ENCODE measurements around the gene LDLRAD2.
"Not testable (repeated sequence)": the region's sequence is repeated elsewhere in the genome, so short reads cannot be mapped to it uniquely, and the experiment has no call there.

LDLRAD2 gene, protein sequence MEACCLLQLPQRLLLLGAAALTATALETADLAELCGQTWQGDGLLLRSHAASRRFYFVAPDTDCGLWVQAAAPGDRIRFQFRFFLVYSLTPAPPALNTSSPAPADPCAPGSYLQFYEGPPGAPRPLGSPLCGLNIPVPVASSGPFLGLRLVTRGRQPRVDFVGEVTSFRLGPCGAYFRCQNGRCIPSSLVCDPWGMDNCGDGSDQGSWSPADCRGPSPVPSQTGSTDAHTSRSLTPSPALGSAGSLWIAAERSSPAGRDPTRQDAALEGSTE

DNA sequence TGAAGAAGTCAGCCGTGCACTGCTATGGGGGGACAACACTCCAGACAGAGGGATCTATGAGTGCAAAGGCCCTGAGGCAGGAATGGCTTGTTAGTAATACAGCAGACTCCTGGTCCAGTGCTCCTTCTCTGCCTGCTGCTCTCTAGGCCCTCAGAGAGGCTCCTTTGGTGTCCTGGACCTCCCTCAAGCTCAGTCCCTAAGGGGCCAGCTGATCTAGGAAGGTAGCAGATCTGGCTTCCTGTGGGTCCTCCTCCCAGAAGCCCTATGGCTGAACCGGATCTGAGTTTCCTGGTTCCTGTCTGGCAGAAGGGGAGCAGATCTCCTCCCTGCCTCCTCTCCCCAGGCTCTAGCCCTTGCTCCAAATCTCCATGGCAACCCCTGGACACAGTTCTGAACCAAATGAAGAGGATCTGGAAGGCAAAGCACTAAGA lies at the start of gene LDLRAD2:
TSS of gene LDLRAD2 (plus strand) at position 391 of the 431 bp plus-strand sequence. CDS start 187 bp downstream, outside the sequence.
- DNase-seq (ENCODE audit: low spot score), result no peak

DNA sequence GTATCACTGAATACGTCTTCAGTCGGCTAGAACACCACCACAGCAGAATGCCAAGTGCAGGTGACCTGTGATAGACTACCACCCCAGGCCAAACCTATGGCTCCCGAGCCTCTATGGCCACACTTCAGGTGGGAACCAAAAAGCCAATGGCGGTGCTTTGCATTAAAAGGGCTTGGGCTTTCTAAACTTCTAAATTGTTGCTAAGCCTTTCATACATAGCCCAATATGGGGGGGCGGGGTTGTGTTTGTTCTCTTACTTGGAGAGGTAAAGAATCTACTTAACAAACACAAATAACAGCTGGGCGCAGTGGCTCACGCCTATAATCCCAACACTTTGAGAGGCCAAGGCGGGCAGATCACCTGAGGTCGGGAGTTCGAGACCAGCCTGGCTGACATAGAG lies 48.8 kb upstream of the LDLRAD2 start:
- no peak for DNase-seq (ENCODE audit: low spot score)

DNA sequence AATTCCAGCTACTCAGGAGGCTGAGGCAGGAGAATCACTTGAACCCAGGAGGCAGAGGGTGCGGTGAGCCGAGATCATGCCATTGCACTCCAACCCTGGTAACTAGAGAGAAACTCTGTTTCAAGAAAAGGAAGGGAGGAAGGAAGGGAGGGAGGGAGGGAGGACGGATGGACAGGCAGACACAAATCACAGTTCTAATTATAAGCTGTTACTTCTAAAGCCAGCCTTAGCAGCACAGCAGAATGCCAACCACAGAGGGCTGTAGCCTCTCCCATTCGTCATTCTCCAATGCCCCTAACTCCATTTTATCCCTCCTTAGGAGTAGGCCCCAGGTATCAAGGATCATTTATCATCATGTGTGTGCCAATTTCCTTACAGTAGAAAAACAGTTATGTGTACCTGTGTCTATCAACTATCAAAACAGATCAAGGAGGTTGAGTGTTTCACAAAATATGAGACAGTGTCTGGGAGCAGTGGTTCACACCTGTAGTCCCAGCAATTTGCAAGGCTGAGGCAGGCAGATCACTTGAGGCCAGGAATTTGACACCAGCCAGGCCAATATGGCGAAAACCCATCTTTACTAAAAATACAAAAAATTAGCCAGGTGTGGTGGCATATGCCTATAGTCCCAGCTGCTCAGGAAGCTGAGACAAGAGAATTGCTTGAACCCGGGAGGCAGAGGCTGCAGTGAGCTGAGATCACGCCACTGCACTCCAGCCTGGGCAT lies 48.2 kb upstream of the LDLRAD2 start:
- DNase-seq (ENCODE audit: low spot score), result no peak

DNA sequence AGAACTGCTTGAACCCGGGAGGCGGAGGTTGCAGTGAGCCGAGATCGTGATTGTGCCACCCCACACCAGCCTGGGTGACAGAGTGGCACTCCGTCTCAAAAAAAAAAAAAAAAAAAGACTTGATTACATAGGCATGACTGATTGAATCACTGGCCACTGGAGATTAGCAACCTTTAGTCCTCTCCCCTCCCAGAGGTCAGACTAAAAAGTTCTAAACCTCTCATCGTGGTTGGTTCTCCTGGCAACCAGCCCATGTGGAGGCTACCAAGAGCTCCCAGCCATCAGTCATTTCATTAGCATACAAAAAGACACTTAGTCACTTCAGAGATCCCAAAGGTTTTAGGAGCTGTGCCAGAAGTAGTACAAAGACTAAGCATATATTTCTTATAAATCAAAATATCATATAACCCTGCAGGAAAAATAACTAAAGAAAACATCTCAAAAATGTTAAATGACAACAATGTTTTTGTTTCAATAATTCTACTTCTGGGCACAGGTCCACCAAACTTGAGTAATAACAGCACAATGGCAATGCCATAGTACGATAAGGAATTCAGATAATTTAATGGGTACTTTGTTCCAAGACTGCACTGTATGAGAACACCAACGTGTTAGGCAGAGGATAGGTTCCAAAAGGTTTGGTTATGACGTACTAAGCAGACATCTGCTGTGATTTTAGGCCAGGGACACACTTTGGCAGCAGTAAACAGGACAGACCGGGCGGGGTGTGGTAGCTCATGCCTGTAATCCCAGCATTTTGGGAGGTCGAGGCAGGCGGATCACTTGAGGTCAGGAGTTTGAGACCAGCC lies 47.2 kb upstream of the LDLRAD2 start:
- peak; percentile 56 for DNase-seq (ENCODE audit: low spot score)

DNA sequence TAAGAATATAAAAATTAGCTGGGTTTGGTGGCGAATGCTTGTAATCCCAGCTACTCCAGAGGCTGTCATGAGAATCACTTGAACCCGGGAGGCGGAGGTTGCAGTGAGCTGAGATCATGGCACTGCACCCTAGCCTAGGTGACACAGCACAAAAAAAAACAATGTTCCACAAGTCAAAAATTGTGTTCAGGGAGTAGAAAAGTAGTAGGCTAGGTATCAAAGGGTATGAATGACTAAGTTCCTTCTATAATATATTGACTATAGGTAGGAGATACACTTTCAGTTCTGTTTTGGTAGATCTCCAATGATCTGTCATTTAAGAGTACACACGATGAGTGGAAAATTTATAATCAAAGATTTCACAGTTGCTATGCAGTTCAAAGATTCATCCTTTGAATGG lies 45.9 kb upstream of the LDLRAD2 start:
- no peak for DNase-seq (ENCODE audit: low spot score)

DNA sequence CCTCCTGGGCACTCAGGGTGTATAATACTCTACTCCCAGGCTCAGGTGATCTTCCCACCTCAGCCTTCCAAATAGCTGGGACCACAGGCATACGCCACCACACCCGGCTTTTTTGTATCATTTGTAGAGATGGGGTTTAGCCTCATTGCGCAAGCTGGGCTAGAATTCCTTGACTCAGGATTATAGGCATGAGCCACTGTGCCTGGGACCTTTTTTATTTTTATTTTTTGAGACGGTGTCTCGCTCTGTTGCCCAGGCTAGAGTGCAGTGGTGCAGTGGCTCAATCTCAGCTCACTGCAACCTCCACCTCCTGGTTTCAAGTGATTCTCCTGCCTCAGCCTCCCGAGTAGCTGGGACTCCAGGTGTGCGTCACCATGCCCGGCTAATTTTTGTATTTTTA lies 45.0 kb upstream of the LDLRAD2 start:
- not testable (repeated sequence) for DNase-seq (ENCODE audit: low spot score)

DNA sequence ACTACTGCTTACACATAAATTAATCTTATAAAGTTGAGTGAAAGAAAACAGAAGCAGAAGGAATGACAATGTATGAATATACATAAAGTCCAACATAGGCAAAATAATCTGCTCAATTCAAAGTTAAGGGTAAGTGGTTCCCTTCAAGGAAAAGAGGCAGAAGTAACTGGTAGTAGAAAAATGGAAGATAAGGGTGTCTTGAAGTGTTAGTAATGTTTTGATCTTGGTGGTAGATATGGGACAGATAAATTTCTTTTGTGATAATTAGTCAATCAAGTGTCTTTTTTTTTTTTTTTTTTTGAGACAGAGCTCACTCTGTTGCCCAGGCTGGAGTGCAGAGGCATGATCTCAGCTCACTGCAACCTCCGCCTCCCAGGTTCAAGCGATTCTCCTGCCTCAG lies 41.9 kb upstream of the LDLRAD2 start:
- DNase-seq (ENCODE audit: low spot score), result no peak

DNA sequence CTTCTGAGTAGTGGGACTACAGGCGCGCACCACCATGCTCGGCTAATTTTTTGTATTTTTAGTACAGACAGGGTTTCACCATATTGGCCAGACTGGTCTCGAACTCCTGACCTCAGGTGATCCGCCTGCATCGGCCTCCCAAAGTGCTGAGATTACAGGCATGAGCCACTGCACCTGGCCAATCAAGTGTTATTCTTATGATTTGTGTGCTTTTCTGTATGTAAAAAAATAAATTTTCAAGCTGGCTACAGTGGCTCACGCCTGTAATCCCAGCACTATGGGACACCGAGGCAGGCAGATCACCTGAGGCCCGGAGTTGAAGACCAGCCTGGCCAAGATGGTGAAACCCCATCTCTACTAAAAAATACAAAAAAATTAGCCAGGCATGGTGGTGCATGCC lies 41.5 kb upstream of the LDLRAD2 start:
- DNase-seq (ENCODE audit: low spot score), result not testable (repeated sequence)

DNA sequence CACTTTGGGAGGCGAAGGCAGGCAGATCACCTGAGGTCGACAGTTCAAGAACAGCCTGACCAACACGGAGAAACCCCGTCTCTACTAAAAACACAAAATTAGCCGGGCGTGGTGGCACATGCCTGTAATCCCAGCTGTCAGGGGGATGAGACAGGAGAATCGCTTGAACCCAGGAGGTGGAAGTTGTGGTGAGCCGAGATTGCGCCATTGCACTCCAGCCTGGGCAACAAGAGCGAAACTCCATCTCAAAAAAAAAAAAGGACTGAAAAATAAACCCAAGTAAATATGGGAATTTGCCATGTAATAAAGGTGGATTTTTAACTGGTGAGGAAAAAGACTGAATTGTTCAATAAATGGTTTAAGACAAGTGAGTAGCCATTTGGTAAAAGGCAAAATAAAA lies 40.4 kb upstream of the LDLRAD2 start:
- not testable (repeated sequence) for DNase-seq (ENCODE audit: low spot score)

DNA sequence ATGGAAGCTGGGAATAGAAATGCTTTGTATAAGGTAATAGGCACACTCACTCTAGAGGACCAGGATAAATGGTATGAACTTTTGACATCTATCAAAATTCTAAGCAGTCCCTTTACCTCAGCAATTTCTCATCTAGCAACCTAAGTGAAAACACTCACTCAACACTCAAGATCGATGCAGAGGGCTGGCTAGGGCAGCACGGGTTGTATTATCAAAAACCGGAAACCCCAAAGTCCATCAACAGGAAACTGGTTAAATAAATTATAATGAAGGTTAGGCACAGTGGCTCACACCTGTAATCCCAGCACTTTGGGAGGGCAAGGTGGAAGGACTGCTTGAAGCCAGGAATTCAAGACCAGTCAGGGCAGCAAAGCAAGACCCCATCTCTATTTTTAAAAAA lies 38.5 kb upstream of the LDLRAD2 start:
- no peak for DNase-seq (ENCODE audit: low spot score)

DNA sequence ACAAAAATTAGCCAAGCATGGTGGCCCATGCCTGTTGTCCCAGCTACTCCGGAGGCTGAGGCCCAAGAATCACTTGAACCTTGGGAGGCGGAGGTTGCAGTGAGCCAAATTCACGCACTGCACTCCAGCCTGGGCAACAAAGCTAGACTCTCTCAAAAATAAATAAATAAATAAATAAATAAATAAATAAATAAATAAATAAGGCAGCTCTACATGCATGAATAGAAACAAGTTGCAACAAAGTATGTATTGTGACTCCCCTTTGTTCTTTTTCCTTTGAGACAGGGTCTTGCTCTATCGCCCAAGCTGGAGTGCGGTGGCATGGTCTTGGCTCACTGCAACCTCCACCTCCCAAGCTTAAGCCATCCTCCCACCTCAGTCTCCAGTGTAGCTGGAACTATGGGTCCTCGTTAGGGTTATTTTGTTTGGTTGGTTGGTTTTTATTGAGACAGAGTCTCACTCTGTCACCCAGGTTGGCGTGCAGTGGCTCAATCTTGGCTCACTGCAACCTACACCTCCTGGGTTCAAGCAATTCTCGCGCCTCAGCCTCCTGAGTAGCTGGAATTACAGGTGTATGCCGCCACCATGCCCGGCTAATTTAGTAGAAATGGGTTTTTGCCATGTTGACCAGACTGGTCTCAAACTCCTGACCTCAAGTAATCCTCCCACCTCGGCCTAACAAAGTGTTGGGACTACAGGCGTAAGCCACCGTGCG lies 37.1 kb upstream of the LDLRAD2 start:
- DNase-seq (ENCODE audit: low spot score), result no peak

DNA sequence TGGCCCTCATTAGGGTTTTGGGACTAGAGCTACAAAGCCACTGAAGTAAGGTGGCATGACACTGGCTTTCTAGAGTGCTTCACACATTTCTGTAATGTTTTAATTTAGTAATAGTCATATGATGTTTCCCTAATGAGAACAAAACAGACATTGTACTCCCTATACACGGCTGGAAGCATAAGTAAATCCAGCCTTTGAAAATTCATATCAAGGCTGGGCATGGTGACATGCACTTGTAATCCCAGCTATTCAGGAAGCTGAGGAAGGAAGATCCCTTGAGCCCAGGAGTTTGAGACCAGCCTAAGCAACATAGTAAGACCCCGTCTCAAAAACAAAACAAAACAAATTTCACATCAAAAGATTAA lies 36.5 kb upstream of the LDLRAD2 start:
- DNase-seq (ENCODE audit: low spot score), result no peak

DNA sequence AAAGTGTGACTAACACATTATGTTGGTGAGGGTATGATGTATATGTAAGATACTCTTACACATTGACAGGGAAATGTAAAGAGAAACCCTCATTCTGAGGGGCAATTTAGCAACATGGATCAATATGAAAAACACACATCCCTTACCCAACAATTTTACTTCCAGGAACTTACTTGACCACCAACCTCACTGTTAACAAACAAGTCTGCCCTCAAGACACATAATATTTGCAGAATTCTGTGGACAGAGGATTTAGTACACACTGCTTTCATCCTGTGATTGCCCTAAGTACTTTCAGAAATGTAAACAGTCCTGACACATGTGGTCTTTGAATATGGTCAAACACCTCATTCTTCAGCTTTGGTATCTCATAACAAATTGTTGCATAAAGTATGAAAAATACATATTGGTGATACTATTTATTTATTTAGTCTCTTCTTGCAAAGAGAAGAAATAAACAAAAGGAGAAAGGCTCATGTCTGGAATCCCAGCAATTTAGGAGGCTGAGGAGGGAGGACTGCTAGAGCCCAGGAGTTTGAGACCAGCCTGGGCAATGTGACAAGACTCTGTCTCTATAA lies 36.0 kb upstream of the LDLRAD2 start:
- no peak for DNase-seq (ENCODE audit: low spot score)

DNA sequence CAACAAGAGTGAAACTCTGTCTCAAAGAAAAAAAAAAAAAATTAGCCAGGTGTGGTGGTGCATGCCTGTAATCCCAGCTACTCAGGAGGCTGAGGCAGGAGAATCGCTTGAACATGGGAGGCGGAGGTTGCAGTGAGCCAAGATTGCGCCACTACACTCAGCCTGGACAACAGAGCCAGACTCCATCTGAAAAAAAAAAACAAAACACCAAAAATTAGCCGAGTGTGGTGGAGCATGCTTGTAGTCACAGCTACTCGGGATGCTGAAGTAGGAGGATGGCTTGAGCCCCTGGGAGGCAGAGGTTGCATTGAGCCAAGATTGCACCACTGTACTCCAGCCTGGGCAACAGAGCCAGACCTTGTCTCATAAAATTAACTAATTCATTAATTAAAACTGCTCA lies 35.1 kb upstream of the LDLRAD2 start:
- not testable (repeated sequence) for DNase-seq (ENCODE audit: low spot score)

DNA sequence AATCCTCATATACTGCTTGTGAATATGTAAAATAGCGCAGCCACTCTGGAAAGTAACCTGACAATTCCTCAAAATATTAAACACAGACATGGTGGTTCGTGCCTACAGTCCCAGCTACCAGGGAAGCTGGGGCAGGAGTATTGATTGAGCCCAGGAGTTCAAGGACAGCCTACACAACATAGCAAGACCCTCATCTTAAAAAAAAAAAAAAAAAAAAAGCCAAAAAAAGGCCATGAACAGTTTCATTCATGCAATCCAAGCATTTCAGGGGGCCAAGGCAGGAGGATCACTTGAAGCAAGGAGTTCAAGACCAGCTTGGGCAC lies 33.7 kb upstream of the LDLRAD2 start:
- DNase-seq (ENCODE audit: low spot score), result no peak

DNA sequence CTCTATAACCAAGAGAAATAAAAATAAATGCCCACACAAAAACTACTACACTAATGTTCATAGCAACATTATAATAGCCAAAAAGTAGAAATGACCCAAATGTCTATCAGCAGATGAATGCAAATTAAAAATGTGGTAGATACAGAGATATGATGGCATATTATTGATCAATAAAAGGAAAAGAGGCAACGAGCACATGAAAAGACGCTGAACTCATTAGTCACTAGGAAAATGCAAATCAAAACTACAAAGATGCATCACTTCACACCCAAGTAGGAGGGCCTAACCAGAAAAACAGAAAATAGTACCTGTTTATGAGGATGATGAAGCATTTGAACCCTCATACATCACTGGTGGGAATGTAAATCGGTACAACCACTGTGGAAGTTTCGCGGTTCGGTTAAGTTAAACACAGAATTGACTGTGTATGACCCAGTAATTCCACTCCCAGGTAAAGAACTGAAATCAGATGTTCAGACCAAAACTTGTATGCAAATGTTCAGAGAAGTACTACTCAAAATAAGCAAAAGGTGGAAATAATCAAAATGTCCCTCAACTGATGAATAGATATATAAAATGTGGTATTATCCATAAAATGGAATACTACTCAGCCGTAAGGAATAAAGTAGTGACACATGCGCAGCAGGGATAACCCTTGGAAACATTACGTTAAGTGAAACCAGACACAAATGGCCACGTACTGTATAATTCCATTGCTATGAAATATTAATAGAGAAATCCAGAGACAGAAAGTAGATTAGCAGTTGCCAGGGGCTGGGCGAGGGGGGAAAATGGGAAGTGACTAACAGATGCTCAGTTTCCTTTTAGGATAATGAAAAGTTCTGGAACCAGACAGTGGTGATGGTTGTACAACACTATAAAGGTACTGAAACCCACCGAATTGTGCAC lies 32.2 kb upstream of the LDLRAD2 start:
- no peak for DNase-seq (ENCODE audit: low spot score)

DNA sequence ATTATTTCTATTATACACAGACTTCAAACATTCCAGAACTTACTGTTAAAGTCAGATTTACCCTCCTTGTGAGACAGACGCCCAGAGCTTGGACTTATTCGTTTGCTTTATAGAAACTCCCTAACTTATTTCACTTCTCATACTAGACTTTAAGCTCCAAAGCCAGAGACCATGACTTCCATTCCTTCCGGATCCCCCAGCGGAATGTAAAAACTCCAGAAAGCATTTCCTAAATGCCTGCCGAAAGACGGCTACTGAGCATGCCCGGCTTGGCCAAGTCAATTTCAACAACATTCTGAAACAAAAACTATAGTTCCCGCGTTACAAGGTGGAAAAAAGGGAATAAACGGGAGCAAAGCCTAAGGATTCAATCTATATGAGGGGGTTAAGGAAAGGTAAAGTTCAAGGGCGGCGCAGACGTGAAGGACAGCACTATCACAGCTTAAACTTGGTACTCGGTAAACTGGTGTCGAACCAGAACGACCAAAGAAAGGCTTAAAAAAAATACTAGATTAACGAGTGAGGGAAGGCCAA lies 30.2 kb upstream of the LDLRAD2 start:
- DNase-seq (ENCODE audit: low spot score), result peak; percentile 27

DNA sequence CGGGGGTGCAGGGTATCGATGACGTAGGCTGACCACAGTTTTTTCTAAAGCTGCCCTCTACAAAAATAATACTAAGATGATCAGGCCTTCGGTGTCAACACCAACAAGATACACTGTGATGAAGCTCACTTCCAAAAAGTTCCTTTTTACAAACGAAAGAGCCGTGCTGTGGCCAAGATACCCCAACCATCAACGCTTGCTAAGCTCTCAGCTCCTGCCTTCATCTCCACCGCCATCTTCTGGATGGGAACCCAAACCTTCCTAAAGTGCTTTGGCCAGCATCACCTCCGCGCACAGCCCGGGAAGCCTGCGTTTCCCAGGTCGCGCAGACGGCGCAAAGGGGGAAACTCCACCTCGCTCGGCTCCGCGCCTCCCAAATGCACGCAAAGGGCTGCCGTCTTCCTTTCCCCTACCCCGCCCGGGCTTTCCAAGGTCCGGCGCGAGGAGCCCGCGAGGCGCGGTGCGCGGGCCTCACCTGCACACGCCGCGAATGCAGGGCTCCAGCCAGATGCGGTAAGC lies 29.7 kb upstream of the LDLRAD2 start:
- DNase-seq (ENCODE audit: low spot score), result peak; percentile 30

DNA sequence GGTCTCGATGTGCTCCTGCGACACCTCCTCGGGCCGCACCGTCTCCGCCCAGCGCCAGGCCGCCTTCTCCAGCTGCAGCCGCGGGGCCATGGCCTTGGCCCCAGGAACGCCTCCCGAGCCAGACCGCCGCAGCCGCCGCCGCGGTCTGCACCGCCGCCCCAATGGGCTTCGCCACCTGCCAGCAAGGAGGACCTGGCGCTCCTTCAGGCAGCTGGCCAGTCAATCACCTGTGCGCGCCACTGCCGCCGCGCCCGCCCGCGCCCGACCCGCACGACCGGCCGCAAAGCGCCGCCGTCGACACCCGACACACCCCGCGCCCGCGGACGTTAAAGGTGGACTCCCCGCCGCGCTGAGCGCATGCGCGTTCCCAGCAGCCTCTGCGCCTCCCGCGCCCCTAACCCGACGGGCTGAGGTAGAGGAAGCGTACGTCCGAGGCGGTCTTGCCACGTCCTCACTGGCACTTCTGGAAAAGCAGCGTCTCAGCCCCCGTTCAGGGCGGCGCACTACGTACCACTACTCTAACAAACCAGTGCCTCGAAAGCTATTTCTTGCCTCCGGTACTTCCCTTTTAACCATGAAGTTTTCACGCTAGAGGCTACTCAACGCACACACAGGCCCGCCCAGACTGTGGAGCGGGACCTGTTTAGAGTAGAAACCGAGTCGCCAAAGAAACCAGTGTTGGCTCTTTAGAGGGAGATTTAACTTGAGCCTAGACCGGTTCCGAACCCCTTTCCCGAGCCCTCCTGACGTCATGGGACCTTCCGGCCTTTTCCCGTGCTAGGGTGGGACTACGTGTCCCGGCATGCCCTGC lies 29.0 kb upstream of the LDLRAD2 start, which contains the start of gene USP48:
TSS of gene USP48 (minus strand) at position 282 of the 811 bp plus-strand sequence. CDS start at position 90, 192 bp downstream.
- DNase-seq (ENCODE audit: low spot score), result peak; percentile 88

All from iPS-NIHi11 (cell line).